ENCODE results near the gene DGCR8.

The DGCR8 gene

DNA sequence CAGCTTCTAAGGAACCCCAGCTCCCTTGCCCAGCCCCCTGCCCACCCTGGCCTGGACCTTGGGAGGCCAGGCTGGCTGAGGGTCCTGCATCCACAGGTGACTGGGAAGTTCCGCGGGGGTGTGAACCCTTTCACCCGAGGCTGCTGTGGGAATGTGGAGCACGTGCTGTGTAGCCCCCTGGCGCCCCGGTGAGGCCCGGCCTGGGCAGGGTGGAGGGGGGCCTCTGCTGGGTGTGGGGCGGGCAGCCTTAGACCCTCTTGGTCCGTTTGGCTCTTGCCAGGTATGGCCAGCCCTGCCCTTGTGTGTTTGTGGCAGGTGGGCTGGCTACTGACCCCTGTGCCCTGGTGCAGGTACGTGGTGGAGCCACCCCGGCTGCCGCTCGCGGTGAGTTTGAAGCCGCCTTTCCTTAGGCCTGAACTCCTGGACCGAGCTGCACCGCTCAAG, 60.5 kb downstream of the DGCR8 start:
- no peak for DNase-seq

GRCh38 chr22:20141186-20142077, 61.4 kb downstream of the DGCR8 start:
- no peak for DNase-seq

DNA sequence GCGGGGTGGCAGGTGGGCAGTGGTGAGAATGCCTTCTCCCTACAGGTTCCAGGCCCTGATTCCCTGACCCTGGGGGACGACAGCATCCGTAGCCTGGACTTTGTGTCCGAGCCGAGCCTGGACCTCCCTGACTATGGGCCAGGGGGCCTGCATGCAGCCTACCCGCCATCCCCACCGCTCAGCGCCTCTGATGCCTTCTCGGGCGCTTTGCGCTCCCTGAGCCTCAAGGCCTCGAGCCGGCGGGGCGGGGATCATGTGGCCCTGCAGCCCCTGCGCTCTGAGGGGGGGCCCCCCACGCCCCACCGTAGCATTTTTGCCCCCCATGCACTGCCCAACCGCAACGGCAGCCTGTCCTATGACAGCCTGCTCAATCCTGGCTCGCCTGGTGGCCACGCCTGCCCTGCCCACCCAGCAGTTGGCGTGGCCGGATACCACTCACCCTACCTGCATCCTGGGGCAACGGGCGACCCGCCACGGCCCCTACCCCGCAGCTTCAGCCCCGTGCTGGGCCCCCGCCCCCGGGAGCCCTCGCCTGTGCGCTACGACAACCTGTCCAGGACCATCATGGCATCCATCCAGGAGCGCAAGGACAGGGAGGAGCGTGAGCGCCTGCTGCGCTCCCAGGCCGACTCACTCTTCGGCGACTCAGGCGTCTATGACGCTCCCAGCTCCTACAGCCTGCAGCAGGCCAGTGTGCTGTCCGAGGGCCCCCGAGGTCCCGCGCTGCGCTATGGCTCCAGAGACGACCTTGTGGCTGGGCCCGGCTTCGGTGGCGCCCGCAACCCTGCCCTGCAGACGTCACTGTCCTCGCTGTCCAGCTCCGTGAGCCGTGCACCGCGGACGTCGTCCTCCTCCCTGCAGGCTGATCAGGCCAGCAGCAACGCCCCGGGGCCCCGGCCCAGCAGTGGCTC, 62.9 kb downstream of the DGCR8 start:
- no peak for DNase-seq

GRCh38 chr22:20143883-20144665, 64.0 kb downstream of the DGCR8 start:
- no peak for DNase-seq

- DNase-seq, result no peak
Measured at GRCh38 chr22:20145206-20145831, 65.3 kb downstream of the DGCR8 start.

DNA sequence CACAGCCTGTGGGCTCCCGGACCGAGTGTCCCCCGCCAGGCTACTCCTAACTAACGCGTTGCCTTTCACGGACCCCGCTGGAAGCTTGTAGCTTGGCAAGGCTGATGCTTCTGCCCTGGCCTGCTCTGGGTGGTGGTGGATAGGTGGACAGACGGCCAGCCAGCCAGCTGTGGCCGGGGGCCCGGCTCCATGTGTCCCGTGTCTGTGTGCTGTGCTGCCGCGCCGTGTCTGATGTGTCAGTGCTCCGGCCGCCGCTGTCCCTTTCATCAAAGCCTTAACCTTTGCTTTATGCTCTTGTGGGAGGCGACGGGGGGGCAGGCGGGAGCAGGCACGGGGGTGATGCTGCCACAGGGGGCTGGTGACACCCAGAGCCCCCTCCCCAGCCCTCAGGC, 65.8 kb downstream of the DGCR8 start:
- no peak for DNase-seq

- DNase-seq, result no peak
Measured at GRCh38 chr22:20146777-20147176, 66.7 kb downstream of the DGCR8 start.

GRCh38 chr22:20147237-20147988, 67.4 kb downstream of the DGCR8 start:
- DNase-seq, result no peak

DNA sequence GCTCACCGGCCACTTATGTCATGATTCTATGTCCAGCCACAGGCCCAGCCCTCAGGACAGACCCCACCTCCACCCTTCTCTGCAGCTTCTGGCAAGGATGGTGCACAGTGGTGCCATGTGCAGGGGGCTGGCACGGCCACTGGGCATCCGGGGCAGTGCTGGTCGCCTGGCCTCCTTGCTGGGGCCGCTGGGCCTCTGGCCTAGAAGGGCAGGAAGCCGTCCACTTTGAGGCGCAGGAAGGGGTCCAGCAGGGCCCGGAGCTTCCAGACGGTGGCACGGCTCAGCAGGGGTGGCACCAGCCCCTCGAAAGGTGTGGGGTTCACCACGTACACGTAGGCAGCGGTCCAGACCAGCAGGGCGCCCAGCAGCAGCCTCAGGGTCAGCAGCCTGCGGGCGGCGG, 68.4 kb downstream of the DGCR8 start:
- DNase-seq, result no peak

- peak; percentile 54 for DNase-seq
Measured at GRCh38 chr22:20149257-20150250, 69.5 kb downstream of the DGCR8 start.

- no peak for DNase-seq
Measured at GRCh38 chr22:20150381-20151275, 70.6 kb downstream of the DGCR8 start, which contains the start of gene CCDC188. Gene CCDC188, minus strand, starts transcription at chr22:20151055. Its CDS starts 69 bp downstream, at chr22:20150986.

- no peak for DNase-seq
Measured at GRCh38 chr22:20151276-20151588, 71.2 kb downstream of the DGCR8 start.

DNA sequence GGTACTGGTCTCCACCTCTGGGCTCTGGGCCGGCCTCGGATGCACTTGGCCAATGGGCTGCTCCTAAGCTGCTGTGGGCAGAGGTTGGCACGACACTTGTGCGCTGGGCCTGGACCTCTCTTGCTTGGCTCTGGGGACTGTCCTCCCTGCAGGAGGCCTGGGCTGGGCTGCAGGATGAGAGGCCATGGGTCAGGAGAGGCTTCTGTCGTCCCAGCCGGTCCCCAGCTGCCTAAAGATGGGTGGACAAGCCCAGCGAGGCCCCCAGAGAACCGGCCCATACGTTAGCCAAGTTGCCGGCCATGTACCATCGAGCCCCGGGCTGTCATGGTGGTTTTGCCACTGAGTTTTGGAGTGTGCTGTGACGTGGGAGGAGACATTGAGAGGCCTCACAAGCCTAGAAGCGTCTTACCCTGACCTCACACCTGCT, 72.4 kb downstream of the DGCR8 start:
- no peak for DNase-seq

DNA sequence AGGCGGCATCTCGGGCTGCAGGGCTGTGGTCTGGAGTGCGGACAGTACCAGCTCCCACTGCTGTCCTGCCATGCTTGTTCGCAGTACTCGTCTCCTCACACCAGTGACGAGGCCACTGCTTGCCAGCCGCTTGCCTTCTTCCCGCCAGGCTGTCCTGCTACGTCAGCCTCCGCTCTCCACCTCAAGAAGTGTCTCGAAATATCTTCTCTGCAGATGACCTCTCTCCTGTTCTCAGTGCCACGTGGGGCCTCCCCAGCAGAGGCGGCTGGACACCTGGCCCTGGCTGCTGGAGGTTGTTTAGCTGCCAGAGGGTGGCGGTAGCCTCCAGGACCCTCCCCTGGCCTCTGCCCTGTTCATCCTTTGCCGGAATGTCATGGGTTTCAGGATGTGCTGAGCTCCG, 73.9 kb downstream of the DGCR8 start:
- DNase-seq, result no peak

- peak; percentile 63 for DNase-seq
Measured at GRCh38 chr22:20154602-20155187, 74.7 kb downstream of the DGCR8 start.

GRCh38 chr22:20155330-20156041, 75.4 kb downstream of the DGCR8 start:
- peak; percentile 98 for DNase-seq

DNA sequence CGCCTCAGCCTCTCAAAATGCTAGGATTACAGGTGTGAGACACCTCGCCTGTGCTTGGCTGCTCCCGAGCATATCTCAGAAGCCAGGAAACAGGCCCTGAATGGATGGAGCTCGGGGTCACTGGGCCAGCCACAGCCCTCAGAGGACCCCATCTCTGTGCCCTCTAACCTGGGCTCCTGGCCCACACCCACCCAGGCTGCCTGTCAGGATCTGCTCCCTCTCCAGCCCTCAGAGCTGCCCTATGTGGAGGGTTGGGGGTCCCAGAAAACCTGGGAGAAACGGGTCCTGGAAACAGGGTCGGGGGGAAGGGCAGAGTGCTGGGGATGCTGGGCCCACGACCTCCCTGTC, 76.0 kb downstream of the DGCR8 start:
- no peak for DNase-seq

Measured in NCI-H69 (cell line).